Left renal cortex interstitium (tissue), 4 donors: Measurements from ENCODE around the gene SYT4. TPM values are rescaled to one million over a fixed set of nuclear protein-coding genes. Genes with fewer than 3 reads are reported as not detected.
A peak's percentile ranks its signal among the peaks of the same experiment; 100 is the strongest.
"Not testable (repeated sequence)": the region's sequence is repeated elsewhere in the genome, so short reads cannot be mapped to it uniquely, and the experiment has no call there.

Experiments
- DNase-seq, 4 donors: peaks; one replicate each; pipeline ENCODE4 v3.0.0-alpha.2; 2013; ENCODE audit warnings: low read depth in 4 of 4, low spot score in 2 of 4, missing footprints in 1 of 4
- polyA plus RNA-seq, 4 donors: library from polyadenylated mRNA; unstranded; fragments of 120-200 nt; gene quantifications; one replicate each; pipeline ENCODE4 v1.2.1, GENCODE V29; 2013; ENCODE audit not compliant: insufficient read length in 4 of 4

The SYT4 gene
- 1 to 10 TPM in 1 of 4 donors, under 1 TPM in 3; 0.20 to 1.5 (median 0.48) TPM for polyA plus RNA-seq

DNA sequence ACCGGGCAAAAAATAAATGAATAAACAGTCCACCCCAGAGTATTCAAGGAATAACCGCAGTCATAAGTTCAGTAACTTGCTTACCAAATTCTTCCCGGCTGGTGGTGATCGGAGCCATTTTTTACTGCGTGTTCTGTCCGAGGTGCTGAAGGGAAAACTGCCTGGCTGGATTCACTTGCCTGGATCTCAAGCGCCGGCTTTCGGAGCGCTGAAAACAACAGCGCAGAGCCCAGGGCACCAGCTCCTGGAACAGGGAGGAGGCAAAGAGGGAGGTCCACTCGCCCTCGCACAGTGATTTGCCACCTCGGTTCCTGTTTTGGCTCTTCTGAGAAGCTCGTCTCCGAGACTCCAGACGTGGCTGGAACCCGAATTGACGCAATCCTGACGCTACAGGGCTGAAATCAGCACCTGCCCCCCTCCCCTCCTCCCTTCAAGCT, at the start of gene SYT4:
Gene SYT4, minus strand, starts transcription at position 327 of the 437 bp plus-strand sequence. Its CDS starts 209 bp downstream, at position 118.
- DNase-seq, result peak; percentile 50 to 82 (median 52)

DNA sequence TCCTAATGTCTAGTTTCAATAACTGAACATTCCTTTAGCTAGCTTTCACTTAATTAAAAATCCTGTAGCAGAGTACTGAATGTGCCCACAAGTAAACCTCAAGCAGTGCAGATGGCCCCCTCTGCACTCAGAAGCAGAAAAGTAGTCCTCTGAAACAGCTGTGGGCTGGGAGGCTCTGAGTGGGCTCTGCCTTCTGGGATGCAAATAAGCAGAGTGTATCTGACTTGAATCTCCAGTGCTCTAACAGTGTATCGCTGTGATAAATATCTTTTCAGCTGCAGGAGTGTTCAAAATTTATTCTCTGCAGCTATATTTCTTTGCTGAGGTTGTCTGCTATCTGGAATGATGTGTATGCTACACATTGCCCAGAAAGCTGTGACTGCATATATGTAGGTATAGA, 44.8 kb upstream of the SYT4 start:
- DNase-seq, result no peak

- DNase-seq, result no peak
Observed at GRCh38 chr18:43314941-43315340, 37.7 kb upstream of the SYT4 start.

- DNase-seq, result no peak
Observed at GRCh38 chr18:43312891-43313290, 35.6 kb upstream of the SYT4 start.

DNA sequence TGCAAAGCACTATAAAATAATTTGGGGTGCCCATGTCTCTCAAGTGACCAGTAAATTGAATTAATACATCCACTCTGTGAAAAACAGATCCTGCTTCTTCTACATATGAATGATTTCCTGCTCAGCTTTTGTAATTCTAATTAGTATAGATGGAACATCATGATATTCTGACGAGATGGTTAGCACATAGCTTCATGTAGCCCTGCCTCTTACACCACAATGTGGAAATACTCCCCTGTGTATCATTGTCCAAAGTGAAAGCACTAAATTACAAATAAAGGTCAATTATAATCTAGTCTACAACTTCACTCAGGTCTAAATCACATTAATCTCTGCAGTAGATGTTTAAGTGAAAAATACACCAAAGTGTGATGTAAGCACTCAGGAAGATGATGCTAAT, 32.9 kb upstream of the SYT4 start:
- no peak for DNase-seq

DNA sequence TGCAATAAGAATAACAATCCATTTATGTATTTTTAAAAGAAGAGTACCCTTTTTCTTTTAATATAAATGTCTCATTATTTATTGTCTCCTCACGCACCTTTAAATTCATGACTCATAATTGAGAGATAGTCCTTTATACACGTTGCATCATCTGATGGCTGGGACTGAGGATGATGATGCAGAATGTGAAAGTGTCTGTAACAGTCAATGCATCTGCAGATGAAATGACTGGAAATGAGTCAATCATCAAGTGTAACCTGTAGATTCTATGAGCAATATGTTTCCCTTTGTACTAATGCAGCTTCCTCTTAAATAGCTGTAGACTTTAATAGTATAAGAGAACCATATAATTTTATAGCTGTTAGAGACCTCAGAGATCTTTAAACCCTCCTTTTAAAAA, 26.1 kb upstream of the SYT4 start:
- no peak for DNase-seq

DNA sequence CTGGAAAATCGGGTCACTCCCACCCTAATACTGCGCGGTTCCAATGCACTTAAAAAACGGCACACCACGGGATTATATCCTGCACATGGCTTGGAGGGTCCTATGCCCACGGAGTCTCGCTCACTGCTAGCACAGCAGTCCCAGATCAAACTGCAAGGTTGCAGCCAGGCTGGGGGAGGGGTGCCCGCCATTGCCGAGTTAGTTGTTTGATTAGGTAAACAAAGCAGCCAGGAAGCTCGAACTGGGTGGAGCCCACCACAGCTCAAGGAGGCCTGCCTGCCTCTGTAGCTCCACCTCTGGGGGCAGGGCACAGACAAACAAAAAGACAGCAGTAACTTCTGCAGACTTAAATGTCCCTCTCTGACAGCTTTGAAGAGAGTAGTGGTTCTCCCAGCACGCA, 8.9 kb upstream of the SYT4 start:
- not testable (repeated sequence) for DNase-seq

DNA sequence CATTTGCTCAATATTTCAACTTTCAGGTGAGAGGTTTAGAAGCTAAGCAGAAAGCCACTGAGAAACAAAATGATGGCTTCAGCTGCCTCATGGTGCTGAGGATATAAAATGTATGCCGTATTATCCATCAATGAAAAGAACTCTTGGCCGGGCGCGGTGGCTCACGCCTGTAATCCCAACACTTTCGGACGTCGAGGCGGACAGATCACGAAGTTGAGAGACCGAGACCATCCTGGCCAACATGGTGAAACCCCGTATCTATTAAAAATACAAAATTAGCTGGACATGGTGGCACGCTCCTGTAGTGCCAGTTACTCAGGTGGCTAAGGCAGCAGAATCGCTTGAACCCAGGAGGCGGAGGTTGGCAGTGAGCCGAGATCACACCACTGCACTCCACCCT, 6.0 kb upstream of the SYT4 start:
- no peak for DNase-seq

GRCh38 chr18:43279015-43279744, 1.9 kb upstream of the SYT4 start:
- peak in 1 of 4 donors; percentile 24 for DNase-seq

- DNase-seq, result no peak
Observed at GRCh38 chr18:43278355-43278754, 1.1 kb upstream of the SYT4 start.

DNA sequence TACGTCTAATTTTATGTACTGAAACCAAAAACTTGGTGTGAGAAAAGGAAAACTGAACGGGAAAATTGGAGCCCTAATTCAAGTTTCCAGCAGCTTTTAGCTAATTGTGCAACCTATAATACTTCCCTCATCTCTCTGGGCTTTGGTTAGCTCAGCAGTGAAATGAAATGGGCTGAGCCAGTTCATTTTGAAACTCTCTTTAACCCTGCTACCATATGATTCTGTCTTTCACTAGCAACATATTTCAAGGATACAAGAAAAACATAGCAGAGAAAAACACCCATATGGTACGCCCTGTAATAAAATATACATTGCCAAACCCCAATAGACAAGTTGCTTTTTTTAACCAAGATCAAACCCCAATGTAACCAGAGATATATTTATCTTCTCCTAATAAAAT, 799 bp downstream of the SYT4 start:
- DNase-seq, result no peak

- DNase-seq, result no peak
Observed at GRCh38 chr18:43275546-43275945, 1.7 kb downstream of the SYT4 start.

- DNase-seq, result no peak
Observed at GRCh38 chr18:43274526-43274925, 2.8 kb downstream of the SYT4 start.

GRCh38 chr18:43271593-43272432, 5.5 kb downstream of the SYT4 start:
- peak in 3 of 4 donors; percentile 1 to 29 (median 13) for DNase-seq

- no peak for DNase-seq
Observed at GRCh38 chr18:43267818-43268217, 9.5 kb downstream of the SYT4 start.

DNA sequence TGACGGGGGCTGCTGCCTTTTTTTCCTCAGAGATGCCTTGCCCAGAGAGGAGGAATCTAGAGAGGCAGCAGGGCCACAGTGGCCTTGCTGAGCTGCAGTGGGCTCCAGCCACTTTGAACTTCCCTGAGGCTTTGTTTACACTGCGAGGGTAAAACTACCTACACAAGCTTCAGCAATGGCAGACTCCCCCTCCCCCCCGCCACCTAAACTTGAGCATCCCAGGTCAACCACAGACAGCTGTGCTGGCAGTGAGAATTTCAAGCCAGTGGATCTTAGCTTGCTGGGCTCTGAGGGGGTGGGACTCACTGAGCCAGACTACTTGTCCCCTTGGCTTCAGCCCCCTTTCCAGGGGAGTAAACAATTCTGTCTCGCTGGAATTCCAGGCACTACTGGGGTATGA, 11.8 kb downstream of the SYT4 start:
- no peak for DNase-seq

DNA sequence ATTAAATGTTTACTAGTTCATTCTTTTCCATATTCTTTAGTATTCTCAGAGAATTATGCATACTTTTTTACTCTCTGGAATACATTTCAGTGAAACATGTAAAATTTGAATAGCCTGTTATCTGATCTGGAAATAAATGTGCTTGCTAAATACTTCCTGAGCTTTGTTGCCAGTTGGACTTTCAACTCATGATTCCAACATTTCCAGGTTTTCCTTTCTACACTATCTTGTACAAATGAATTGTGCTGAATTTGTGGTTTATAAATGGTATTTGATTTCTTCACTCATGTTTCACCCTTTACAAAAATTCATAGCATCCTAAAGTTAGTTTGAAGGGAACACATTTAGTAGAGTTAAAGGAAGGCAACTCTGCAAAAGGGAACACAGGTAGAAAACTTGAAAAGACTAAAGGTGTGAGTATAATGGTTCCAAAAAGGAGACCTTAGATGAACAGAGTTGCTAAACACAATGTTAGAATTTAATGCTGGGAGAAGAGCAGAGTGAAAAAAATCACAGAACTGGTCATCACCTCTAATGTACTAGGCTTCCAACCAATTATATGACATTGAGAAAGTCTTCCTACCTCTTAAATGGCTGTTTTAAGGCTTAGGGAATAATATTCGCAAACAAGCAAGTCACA, 28.6 kb downstream of the SYT4 start:
- no peak for DNase-seq

DNA sequence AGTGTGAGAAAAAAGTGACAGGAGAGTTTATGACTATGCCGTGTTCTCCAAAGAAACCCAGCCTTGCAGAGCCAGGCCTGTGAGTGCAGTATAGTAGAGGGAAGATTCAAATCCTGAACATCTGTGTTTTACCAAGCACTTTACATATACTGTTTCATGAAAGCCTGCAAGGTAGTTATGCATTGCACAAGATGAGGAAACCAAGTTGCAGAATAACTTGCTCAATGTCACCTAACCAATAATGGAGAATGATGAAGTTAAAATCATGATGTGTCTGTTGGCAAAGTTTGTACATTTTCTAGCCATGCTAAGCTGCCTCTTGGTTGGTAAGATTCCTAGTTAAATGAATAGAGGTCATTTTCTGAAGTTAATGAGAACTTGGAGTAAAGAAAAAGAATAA, 29.3 kb downstream of the SYT4 start:
- DNase-seq, result no peak

DNA sequence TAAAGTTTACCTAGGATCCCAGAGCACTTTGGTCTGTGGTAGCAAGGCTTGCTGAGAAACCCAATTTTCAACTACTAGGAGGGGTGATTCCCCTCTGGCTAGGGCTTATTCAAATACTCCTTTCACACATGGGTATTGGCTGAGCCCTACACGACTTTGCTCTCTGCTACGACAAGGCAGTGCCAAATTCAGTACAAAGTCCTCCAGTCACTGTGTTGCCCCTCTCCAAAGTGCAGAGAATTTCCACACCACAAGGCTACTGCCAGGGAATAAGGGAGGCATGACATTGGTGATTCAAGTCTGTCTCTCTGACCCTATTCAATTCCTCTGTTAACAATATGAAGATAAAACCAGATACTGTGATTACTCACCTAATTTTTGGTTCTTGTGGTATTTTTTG, 38.9 kb downstream of the SYT4 start:
- no peak for DNase-seq

DNA sequence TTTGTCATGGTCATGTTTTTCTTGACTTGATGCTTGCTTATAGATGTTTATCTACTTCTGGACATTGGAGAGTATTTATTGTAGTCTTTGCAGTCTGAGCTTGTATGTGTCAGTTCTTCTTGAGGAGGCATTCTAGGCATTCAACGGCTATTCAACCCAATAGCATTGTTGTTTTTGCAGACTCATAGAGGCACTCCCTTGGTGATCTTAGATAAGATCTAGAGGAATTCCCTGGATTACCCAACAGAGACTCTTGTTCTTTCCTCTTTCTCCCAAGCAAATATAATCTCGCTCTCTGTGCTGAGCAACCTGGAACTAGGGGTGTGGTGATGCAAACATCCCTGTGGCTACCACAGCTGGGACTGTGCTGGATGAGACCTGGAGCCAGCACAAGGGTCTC, 40.4 kb downstream of the SYT4 start:
- DNase-seq, result no peak

DNA sequence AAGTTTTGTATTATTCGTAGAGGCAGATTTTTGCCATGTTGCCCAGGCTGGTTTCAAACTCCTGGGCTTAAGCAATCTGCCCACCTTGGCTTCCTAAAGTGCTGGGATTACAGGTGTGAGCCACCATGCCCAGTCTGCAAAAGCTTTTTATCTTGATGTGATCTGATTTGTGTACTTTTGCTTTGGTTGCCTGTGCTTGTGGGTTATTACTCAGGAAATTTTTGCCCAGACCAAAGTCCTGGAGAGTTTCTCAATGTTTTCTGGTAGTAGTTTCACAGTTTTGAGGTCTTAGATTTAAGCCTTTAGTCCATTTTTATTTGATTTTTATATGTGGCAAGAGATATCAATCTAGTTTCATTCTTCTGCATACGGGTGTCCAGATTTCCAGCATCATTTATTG, 42.4 kb downstream of the SYT4 start:
- DNase-seq, result no peak
